Measurements from ENCODE around the gene TMTC2.
"Not testable (repeated sequence)": the region's sequence is repeated elsewhere in the genome, so short reads cannot be mapped to it uniquely, and the experiment has no call there.

TMTC2 gene

GRCh38 chr12:82730953-82731459 is 44.3 kb downstream of the TMTC2 start:
- DNase-seq: no peak

DNA sequence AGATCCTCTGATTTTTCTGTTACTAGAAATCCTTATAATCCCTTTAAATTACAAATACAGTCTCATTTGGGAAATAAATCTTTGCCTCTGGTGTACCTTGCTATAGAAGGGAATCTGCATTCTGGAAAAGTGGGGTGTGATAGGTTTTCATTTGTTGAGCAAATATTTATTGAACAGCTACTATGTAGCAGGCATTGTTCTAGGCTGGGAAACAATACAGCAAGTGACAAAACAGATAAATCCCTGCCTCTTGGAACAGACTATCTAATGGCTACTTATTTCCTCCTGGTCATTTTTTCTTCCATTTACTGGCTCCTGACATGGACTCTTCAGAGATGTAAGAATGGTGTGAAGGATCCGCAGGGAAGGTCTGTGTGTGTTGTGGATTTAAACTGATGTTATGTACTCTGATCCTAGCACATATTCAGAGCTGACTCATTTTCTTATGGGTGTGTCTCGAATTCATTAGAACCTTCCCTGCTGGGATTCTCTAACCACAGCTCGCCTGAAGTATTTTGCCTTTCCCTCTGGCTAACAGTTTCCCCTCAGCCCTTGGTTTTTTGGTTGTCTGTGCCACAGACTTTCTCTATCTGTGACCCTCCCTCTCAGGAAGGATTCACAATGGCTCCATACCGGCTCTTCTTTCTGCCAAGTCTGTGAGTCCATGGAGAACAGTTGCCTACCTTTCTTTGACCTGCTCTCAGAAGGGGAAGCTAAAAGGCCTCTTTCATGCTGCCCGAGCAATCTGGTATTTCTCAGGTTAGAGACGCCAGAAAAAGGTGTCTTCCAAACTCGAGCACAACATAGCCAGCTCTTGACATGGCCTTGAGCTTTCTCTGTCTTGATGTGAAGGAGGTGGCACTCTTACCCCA is 53.7 kb downstream of the TMTC2 start:
- no peak for DNase-seq

DNA sequence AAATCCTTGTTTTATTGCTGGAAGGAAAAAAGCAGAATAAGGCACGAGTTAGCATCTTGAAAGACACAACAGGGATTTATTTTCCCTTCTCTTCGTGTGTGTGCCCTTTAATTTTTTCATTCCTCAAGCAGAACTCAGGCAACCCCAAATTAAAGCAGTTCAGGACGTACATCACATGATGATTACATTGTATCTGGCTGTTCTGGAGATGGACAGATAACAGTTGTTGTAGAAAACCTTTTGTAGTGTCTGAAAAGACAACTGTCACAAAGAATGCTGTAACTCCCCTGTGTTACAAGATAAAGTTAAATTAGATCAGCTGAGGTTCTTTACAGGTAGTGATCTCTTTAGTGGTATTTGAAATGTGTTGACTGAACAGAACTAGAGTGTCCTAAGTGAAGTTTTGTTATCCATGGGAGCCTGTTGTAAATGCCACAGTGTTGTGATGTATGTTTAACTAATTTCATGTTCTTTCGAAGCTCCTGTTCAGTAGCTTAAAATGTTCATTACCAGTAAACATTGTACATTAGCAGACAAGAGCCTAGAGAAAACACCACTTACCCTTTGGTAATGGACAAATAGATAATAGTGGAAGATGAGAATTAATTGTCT is 58.5 kb downstream of the TMTC2 start:
- DNase-seq: no peak

- peak; percentile 3 for DNase-seq
These were observed 59.1 kb downstream of the TMTC2 start for GRCh38 chr12:82745807-82746206.

- no peak for DNase-seq
These were observed 60.0 kb downstream of the TMTC2 start for GRCh38 chr12:82746668-82747067.

DNA sequence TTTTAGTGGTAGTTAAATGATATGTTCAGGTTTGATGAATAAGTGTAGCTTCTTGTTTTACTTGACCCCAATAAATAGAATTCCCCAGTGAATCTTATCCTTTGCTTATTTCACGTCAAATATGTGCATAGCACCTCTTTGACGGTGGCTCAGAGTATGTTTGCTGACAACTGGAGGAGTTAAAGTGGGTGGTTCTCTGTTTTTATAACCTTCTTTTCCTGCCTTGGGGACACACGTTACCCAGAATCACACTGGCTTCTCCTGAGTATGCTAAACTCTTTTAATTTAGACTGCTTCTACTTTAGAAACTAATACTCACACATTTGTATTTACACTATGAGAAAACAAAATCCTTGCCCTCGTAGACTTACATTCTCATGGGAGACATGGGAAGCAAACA is 62.3 kb downstream of the TMTC2 start:
- no peak for DNase-seq

- DNase-seq: no peak
These were observed 68.2 kb downstream of the TMTC2 start for GRCh38 chr12:82754856-82755255.

DNA sequence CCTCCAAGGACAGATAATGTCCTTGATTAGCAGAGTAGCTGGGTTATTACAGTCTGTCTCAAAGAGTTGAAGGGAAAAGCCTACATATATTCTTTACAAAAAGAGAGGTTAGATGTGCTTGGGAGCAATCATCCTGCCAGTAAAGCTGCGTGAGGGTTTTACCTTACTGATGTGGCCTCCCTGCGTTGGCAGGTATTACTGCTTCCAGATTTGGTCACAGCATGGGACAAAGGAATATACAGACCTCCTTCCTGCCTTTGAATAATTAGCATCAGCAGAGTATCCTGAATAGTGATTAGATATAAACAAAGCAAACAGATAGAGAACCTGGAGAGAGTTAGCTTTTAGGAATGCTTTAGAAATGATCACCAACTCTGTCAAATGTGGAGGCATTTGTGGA is 69.6 kb downstream of the TMTC2 start:
- no peak for DNase-seq

- DNase-seq: no peak
These were observed 70.4 kb downstream of the TMTC2 start for GRCh38 chr12:82757059-82757458.

DNA sequence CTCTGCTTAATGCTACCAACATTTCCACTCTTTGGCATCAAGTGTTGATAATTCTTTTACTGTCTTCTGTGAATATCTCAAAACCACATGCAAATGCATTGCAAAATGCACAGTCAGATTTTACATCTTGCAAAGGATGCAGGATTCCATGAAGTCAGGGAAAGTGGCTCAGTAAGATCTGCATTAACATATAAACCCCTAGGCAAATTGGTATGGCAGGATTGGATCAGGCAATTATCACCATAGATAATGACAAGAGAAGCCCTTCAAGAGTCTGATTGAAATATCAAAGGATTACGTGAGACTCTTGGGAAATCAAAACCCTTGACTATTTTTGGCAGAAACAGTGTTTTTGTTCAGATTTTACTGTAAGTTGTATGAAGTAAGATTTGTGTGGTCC is 71.0 kb downstream of the TMTC2 start:
- no peak for DNase-seq

DNA sequence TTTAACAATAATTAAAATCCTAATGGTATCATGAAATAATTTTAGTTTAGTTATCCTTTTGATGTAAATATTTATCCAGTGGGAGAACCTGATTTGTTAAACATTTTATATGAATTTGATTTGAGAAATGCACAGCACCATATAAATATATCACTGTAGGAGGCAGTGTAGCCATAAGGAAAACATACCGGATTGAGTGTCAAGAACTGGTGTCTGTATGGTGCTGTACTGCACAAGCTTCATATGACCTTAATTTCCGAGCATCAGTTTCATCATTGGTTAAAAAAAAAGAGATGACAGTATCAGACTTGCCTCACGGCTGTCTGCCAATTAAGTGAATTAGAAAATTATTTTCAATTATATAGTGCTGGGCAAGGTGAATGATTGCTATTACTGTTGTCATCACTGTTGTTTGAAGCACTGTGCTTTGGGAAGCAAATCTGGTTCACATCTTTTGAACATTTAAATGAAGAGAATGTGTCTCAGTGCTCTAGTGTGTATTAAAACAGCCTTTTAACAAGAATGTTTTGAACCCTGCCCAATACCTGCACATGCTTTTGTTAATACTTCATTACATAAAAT is 72.1 kb downstream of the TMTC2 start:
- DNase-seq: no peak

- no peak for DNase-seq
These were observed 73.7 kb downstream of the TMTC2 start for GRCh38 chr12:82760423-82760822.

DNA sequence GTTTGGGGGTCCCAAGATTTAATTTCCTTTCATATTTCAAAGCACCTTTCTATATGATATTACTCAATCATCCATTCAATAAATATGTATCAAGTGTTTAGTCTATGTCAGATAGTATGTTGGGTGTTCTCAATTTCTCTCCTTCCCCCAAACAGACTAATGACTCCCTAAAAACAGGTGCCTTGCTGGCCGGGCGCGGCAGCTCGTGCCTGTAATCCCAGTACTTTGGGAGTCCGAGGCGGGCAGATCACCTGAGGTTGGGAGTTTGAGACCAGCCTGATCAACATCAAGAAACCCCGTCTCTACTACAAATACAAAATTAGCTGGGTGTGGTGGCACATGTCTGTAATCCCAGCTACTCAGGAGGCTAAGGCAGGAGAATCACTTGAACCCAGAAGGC is 78.5 kb downstream of the TMTC2 start:
- not testable (repeated sequence) for DNase-seq

GRCh38 chr12:82765971-82766705 is 79.4 kb downstream of the TMTC2 start:
- DNase-seq: no peak

GRCh38 chr12:82774666-82775065 is 88.0 kb downstream of the TMTC2 start:
- no peak for DNase-seq

GRCh38 chr12:82780517-82780916 is 93.8 kb downstream of the TMTC2 start:
- no peak for DNase-seq

- DNase-seq: no peak
These were observed 94.7 kb downstream of the TMTC2 start for GRCh38 chr12:82781309-82781997.

GRCh38 chr12:82783435-82783834 is 96.7 kb downstream of the TMTC2 start:
- DNase-seq: no peak

DNA sequence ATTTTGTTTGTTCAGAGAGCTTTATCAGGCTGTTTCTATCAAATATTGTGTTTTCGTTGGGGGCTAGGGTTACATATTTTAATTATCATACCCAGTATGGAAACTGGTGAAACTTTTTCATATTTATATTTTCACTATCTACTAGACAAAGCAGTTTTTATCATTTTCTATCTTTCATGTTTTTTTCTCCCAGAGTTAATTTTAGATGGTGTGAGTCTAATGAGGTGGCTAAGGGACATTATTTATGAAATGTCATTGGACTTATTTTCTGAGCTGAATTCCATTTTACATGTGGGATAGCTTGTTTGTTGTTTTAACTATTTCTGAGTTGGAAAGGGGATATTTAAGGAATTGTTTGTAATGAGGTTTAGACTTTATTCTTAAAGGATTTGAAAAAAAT is 100.3 kb downstream of the TMTC2 start:
- DNase-seq: no peak

- no peak for DNase-seq
These were observed 101.9 kb downstream of the TMTC2 start for GRCh38 chr12:82788594-82788993.

DNA sequence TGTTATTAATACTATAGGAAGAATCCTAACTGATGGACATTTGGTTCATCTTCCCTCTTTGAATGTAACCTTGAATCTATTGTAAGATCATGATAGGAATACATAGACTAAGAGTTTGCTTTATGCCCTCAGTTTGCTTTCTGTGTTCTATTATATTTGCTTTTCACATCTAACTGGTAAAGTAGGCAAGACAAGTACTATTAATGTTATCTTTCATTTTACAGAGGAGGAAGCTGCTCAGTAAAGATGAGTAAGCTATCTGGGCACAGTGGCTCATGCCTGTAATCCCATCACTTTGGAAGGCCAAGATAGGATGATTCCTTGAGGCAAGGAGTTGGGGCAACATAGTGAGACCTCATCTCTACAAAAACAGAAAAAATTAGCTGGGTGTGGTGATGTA is 103.0 kb downstream of the TMTC2 start:
- DNase-seq: no peak

DNA sequence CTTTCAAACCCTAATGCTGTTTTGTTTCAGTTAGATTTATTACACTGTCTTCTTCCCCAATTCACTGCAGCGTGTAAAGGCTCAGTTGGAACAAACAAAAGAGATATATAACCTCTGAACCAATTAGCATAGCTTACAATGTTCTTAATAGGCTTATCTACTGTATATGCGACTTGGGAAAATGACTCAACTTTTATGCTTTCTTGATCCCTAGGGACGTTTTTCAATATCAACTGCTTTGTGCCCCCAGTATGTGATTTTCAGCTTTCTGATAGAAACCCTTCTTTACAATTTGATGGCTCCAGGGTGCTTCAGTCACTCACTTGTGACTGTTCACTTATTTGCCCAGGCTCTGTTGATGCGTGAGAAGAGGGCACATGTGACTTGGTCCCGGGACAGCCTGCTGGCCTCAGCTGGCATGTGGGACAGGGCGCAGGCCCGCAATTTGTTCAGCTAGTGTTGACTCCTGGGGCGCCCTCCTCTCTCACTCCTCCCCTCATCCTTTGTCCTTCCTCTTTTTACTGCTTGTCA is 107.1 kb downstream of the TMTC2 start:
- no peak for DNase-seq
